A549 (cell line): Measurements from ENCODE around the gene HBZ. TPM values are rescaled to one million over a fixed set of nuclear protein-coding genes. Genes with fewer than 3 reads are reported as not detected.
A peak's percentile ranks its signal among the peaks of the same experiment; 100 is the strongest.
"Not testable (repeated sequence)": the region's sequence is repeated elsewhere in the genome, so short reads cannot be mapped to it uniquely, and the experiment has no call there.

Experiments
- ATAC-seq, 2 experiments: fragments of 200-7000 bp in 1 of 2; fragments of >200 bp in 1 of 2; cut with Nextera tagmentation in 1 of 2; cut with Tn5 transposase in 1 of 2; 3 replicates each; pipeline versions ENCODE4 v1.8.0 to v1.9.1; 2018 to 2020; ENCODE audit warnings: mild to moderate bottlenecking in 1 of 2, moderate library complexity in 1 of 2
- CTCF ChIA-PET: fragments of 300-600 bp; sonication (Branson Sonifier 250); formaldehyde crosslinking; extraction: SDS; loops from one replicate; lab custom pipeline; 2021; ENCODE audit warnings: antibody characterized with exemption, inconsistent platforms; lab: Yijun Ruan, JAX
- POLR2A ChIA-PET: fragments of 350-600 bp; formaldehyde crosslinking; extraction: SDS; loops from one replicate; lab custom pipeline; 2021; ENCODE audit warnings: antibody characterized with exemption, inconsistent platforms; lab: Yijun Ruan, JAX
- DNase-seq, 2 experiments: peaks; one replicate each; pipeline versions ENCODE4 v3.0.0 to v3.0.0-alpha.2; 2011 to 2016; ENCODE audit warnings: low read depth in 1 of 2, low spot score in 1 of 2
- FAIRE-seq: peaks from 2 replicates; lab custom pipeline; 2011; peaks lifted over from hg19 to GRCh38; lab: Jason Lieb, UNC
- H3K27ac ChIP-seq, 2 experiments: fragments of >200 bp; sonication (Bioruptor Twin); formaldehyde crosslinking; 3 replicates each; pipeline ENCODE4 v1.5.1; 2016 to 2017
- H3K4me1 ChIP-seq: fragments of >200 bp; sonication (Bioruptor Twin); formaldehyde crosslinking; 3 replicates; pipeline ENCODE4 v1.6.1; 2016
- H3K4me2 ChIP-seq: fragments of >200 bp; sonication (Bioruptor Twin); formaldehyde crosslinking; 3 replicates; pipeline ENCODE4 v1.6.1; 2016
- H3K4me3 ChIP-seq: fragments of >200 bp; sonication (Bioruptor Twin); formaldehyde crosslinking; 3 replicates; pipeline ENCODE4 v1.5.1; 2016
- H3K9me3 ChIP-seq: fragments of >200 bp; sonication (Bioruptor Twin); formaldehyde crosslinking; 3 replicates; pipeline ENCODE4 v1.6.1; 2016
- CEBPB ChIP-seq, 2 experiments: fragments of >200 bp in 1 of 2; sonication (Bioruptor Twin) in 1 of 2; formaldehyde crosslinking in 1 of 2; IDR thresholded peaks; 2 replicates each; pipeline ENCODE4 v1.6.1; 2012 to 2016
- CHD2 ChIP-seq: fragments of 150-350 bp; IDR thresholded peaks from 2 replicates; pipeline ENCODE4 v1.6.1; 2014; ENCODE audit warnings: low read length; ENCODE audit not compliant: partially characterized antibody
- EHF ChIP-seq: fragments of 250-450 bp; sonication (Bioruptor Pico); IDR thresholded peaks from 2 replicates; pipeline ENCODE4 v1.5.0; 2020; ENCODE audit warnings: mild to moderate bottlenecking
- FOSB ChIP-seq: fragments of 250-450 bp; sonication (Bioruptor Pico); IDR thresholded peaks from 2 replicates; pipeline ENCODE4 v1.5.0; 2020; ENCODE audit warnings: mild to moderate bottlenecking, moderate library complexity
- HOXB5 ChIP-seq: fragments of 250-450 bp; sonication (Bioruptor Pico); IDR thresholded peaks from 2 replicates; pipeline ENCODE4 v1.5.0; 2020; ENCODE audit warnings: mild to moderate bottlenecking, moderate library complexity
- KDM5A ChIP-seq: fragments of 200-600 bp; sonication (generic); IDR thresholded peaks from 2 replicates; pipeline ENCODE4 v1.6.1; 2016; ENCODE audit warnings: antibody characterized with exemption, mild to moderate bottlenecking
- POLR2AphosphoS2 ChIP-seq: conservative IDR thresholded peaks from 2 replicates; pipeline ENCODE4 v1.6.1; 2012; ENCODE audit warnings: low read length, improper control_type of control experiment, inconsistent platforms
- RNF2 ChIP-seq: fragments of 200-600 bp; sonication (generic); IDR thresholded peaks from 2 replicates; pipeline ENCODE4 v1.6.1; 2016; ENCODE audit warnings: low read depth, mild to moderate bottlenecking, antibody characterized with exemption, moderate library complexity, borderline replicate concordance
- SREBF2 ChIP-seq: fragments of 450-650 bp; IDR thresholded peaks from 2 replicates; pipeline ENCODE4 v1.6.1; 2014; ENCODE audit warnings: mild to moderate bottlenecking, moderate library complexity
- ZC3H11A ChIP-seq: fragments of 450-650 bp; IDR thresholded peaks from 2 replicates; pipeline ENCODE4 v1.6.1; 2014; ENCODE audit warnings: antibody characterized with exemption, mild to moderate bottlenecking
- WGBS: methylation state at CpG from one replicate; pipeline ENCODE4 v1.1.6; 2017; ENCODE audit errors: missing lambda C conversion rate; 5-methylcytosine and 5-hydroxymethylcytosine counted together
- polyA plus RNA-seq, 4 experiments: library from polyadenylated mRNA; depleted of rRNA in 3 of 4; stranded (reverse); fragments of >200 nt; fragmentation: RNase III in 1 of 4; extraction: RNeasy Plus Mini Kit Qiagen cat#74134 plus additional on column Dnase treatment in 1 of 4; gene quantifications; 2 replicates in 3 of 4; 3 replicates in 1 of 4; pipeline ENCODE4 v1.2.3, GENCODE V29; 2011 to 2017

Gene HBZ
- polyA plus RNA-seq, 2 of the 4 experiments (the other 2 are of a cell fraction), result not detected

- CTCF ChIA-PET, result interaction anchor here (1.1 to 1.5 kb wide), 3 partner anchors 35 to 64 kb away, joined by 3 to 7 read pairs (median 3); no protein-coding TSS in a partner anchor
Observed at GRCh38 chr16:160691-161190, 8.3 kb downstream of the HBZ start.

GRCh38 chr16:162271-162991, 10.0 kb downstream of the HBZ start:
- no peak overlapping the region for H3K4me3 ChIP-seq
- no peak overlapping the region for H3K27ac ChIP-seq
- CTCF ChIA-PET, result interaction anchor here (0.6 to 1.2 kb wide), 3 partner anchors 18 to 65 kb away, joined by 3 to 4 read pairs (median 3); partner anchors contain the start of gene HBQ1
- TF ChIP-seq POLR2AphosphoS2 (no peak), CEBPB (IDR thresholded peaks at IDR 0.05) (no peak), FOSB (CRISPR knock-in tag) (no peak), KDM5A (no peak)
- TF ChIP-seq, all 56 proteins: peak for 0
- POLR2A ChIA-PET, result no interaction called here
- WGBS, result 82% methylated on average over 13 of the region's 13 CpGs
- Histone ChIP-seq H3K9me3 (no peaks in the 10 kb centered on the region), H3K4me2 (no peak overlapping the region), H3K4me1 (peaks cover 13% of the 10 kb centered on the region)
- no peak for DNase-seq
- FAIRE-seq, result no peak
- no peak for ATAC-seq

More at GRCh38 chr16:160691-161190, 8.3 kb downstream of the HBZ start:
- H3K4me1 ChIP-seq, result peaks cover 8% of the 10 kb centered on the region
- no peaks in the 10 kb centered on the region for H3K9me3 ChIP-seq
- H3K4me3 ChIP-seq, result no peak overlapping the region
- FAIRE-seq (no peak), ATAC-seq (no peak), DNase-seq (no peak)
- POLR2A ChIA-PET, result no interaction called here
- no peak for TF ChIP-seq SREBF2
- no peak for TF ChIP-seq EHF
- TF ChIP-seq ZC3H11A, result no peak
- no peak for TF ChIP-seq CHD2
- no peak for TF ChIP-seq HOXB5 (CRISPR knock-in tag)
- TF ChIP-seq RNF2, result no peak
- H3K27ac ChIP-seq, result no peak overlapping the region
- no peak overlapping the region for H3K4me2 ChIP-seq
- WGBS, result 40% methylated on average over 11 of the region's 18 CpGs

- POLR2A ChIA-PET, H3K9me3 ChIP-seq, H3K4me2 ChIP-seq, ATAC-seq, DNase-seq, H3K27ac ChIP-seq, FAIRE-seq, H3K4me3 ChIP-seq: not testable (repeated sequence)
- CTCF ChIA-PET, result interaction anchor here (0.6 to 1.2 kb wide), 2 partner anchors 17 to 66 kb away, joined by 3 to 4 read pairs; partner anchors contain the start of gene HBQ1
- peaks cover 13% of the 10 kb centered on the region for H3K4me1 ChIP-seq
- 100% methylated on average over 4 of the region's 10 CpGs for WGBS
Observed at GRCh38 chr16:163139-163538, 10.7 kb downstream of the HBZ start.

GRCh38 chr16:163696-164095, 11.3 kb downstream of the HBZ start:
- H3K4me2 ChIP-seq, H3K27ac ChIP-seq, DNase-seq, POLR2A ChIA-PET, H3K4me3 ChIP-seq, H3K9me3 ChIP-seq, CTCF ChIA-PET, FAIRE-seq: not testable (repeated sequence)
- peaks cover 13% of the 10 kb centered on the region for H3K4me1 ChIP-seq
- WGBS, result 37% methylated on average over 3 of the region's 3 CpGs
- ATAC-seq, result peak; percentile 15 to 34; a peak in 4 of 6 replicates

GRCh38 chr16:164134-164823, 11.8 kb downstream of the HBZ start:
- no CpG with 5 or more reads among the region's 80 CpGs for WGBS
- DNase-seq, FAIRE-seq, H3K4me2 ChIP-seq, POLR2A ChIA-PET, H3K9me3 ChIP-seq, H3K27ac ChIP-seq, H3K4me3 ChIP-seq: not testable (repeated sequence)
- peak; percentile 16 to 43; a peak in 4 of 6 replicates for ATAC-seq
- peaks cover 13% of the 10 kb centered on the region for H3K4me1 ChIP-seq
- CTCF ChIA-PET, result interaction anchor here (1.0 to 7.7 kb wide), 2 partner anchors 17 to 47 kb away, joined by 3 to 88 read pairs; partner anchors contain the start of gene HBQ1
